ENCODE data around the gene STX4.

The STX4 gene

GRCh38 chr16:30992276-30992780 lies 41.0 kb upstream of the STX4 start:
- TF ChIP-seq POLR2A (IDR thresholded peaks at IDR 0.05; ENCODE audit: low read depth, low read length) (no peak), POLR2AphosphoS5 (IDR thresholded peaks at IDR 0.05; ENCODE audit: low read depth, low read length) (no peak)
- no peak for DNase-seq (ENCODE audit: insufficient read length)
- no peak for FAIRE-seq

- DNase-seq (ENCODE audit: insufficient read length) (no peak), FAIRE-seq (no peak)
- TF ChIP-seq POLR2AphosphoS5 (IDR thresholded peaks at IDR 0.05; ENCODE audit: low read depth, low read length), result no peak
- TF ChIP-seq TAF1 (IDR thresholded peaks at IDR 0.05; ENCODE audit: borderline replicate concordance, low read depth, low read length), result no peak
- TF ChIP-seq POLR2A (IDR thresholded peaks at IDR 0.05; ENCODE audit: low read depth, low read length), result no peak
Observed at GRCh38 chr16:30992931-30993816, 40.2 kb upstream of the STX4 start.

- DNase-seq (ENCODE audit: insufficient read length), result no peak
- TF ChIP-seq POLR2AphosphoS5 (IDR thresholded peaks at IDR 0.05; ENCODE audit: low read depth, low read length) (no peak), TAF1 (IDR thresholded peaks at IDR 0.05; ENCODE audit: borderline replicate concordance, low read depth, low read length) (no peak), POLR2A (IDR thresholded peaks at IDR 0.05; ENCODE audit: low read depth, low read length) (no peak)
- no peak for FAIRE-seq
Observed at GRCh38 chr16:30995927-30996323, 37.4 kb upstream of the STX4 start.

GRCh38 chr16:30996324-30996984 lies 36.9 kb upstream of the STX4 start:
- DNase-seq (ENCODE audit: insufficient read length) (no peak), FAIRE-seq (peak; percentile 9)
- TF ChIP-seq POLR2A (IDR thresholded peaks at IDR 0.05; ENCODE audit: low read depth, low read length) (no peak), POLR2AphosphoS5 (IDR thresholded peaks at IDR 0.05; ENCODE audit: low read depth, low read length) (no peak), TAF1 (IDR thresholded peaks at IDR 0.05; ENCODE audit: borderline replicate concordance, low read depth, low read length) (no peak)

GRCh38 chr16:30996985-30997724 lies 36.2 kb upstream of the STX4 start:
- DNase-seq (ENCODE audit: insufficient read length) (peak; percentile 98), FAIRE-seq (peak; percentile 58)
- peak; percentile 89 for TF ChIP-seq POLR2A (IDR thresholded peaks at IDR 0.05; ENCODE audit: low read depth, low read length)
- TF ChIP-seq TAF1 (IDR thresholded peaks at IDR 0.05; ENCODE audit: borderline replicate concordance, low read depth, low read length), result peak; percentile 66
- TF ChIP-seq POLR2AphosphoS5 (IDR thresholded peaks at IDR 0.05; ENCODE audit: low read depth, low read length), result peak; percentile 84

GRCh38 chr16:30997725-30998711 lies 35.3 kb upstream of the STX4 start:
- DNase-seq (ENCODE audit: insufficient read length) (no peak), FAIRE-seq (no peak)
- no peak for TF ChIP-seq POLR2AphosphoS5 (IDR thresholded peaks at IDR 0.05; ENCODE audit: low read depth, low read length)
- no peak for TF ChIP-seq TAF1 (IDR thresholded peaks at IDR 0.05; ENCODE audit: borderline replicate concordance, low read depth, low read length)
- no peak for TF ChIP-seq POLR2A (IDR thresholded peaks at IDR 0.05; ENCODE audit: low read depth, low read length)

- DNase-seq (ENCODE audit: insufficient read length) (no peak), FAIRE-seq (no peak)
- no peak for TF ChIP-seq TAF1 (IDR thresholded peaks at IDR 0.05; ENCODE audit: borderline replicate concordance, low read depth, low read length)
- no peak for TF ChIP-seq POLR2A (IDR thresholded peaks at IDR 0.05; ENCODE audit: low read depth, low read length)
Observed at GRCh38 chr16:30998852-30999761, 34.3 kb upstream of the STX4 start.

- TF ChIP-seq POLR2A (IDR thresholded peaks at IDR 0.05; ENCODE audit: low read depth, low read length), result no peak
- TF ChIP-seq POLR2AphosphoS5 (IDR thresholded peaks at IDR 0.05; ENCODE audit: low read depth, low read length), result no peak
- no peak for TF ChIP-seq TAF1 (IDR thresholded peaks at IDR 0.05; ENCODE audit: borderline replicate concordance, low read depth, low read length)
- FAIRE-seq (no peak), DNase-seq (ENCODE audit: insufficient read length) (no peak)
Observed at GRCh38 chr16:31000671-31001382, 32.5 kb upstream of the STX4 start.
